ENCODE measurements around the gene ME3.

GRCh38 chr11:86706338-86707131 lies 34.1 kb upstream of the ME3 start:
- TF ChIP-seq POLR2A (IDR thresholded peaks at IDR 0.05; ENCODE audit: low read length) (no peak), KDM1A (IDR thresholded peaks at IDR 0.05; ENCODE audit: low read depth) (peak; percentile 83; the same call in 1 of the 2 replicates), MYC (IDR thresholded peaks at IDR 0.05; ENCODE audit: borderline replicate concordance, low read length) (no peak), CTCF (IDR thresholded peaks at IDR 0.05) (no peak), CEBPB (IDR thresholded peaks at IDR 0.05) (no peak), MAFK (IDR thresholded peaks at IDR 0.05; ENCODE audit: partially characterized antibody) (no peak), NPAS2 (CRISPR knock-in tag; IDR thresholded peaks at IDR 0.05; ENCODE audit: borderline replicate concordance) (no peak), RFX5 (IDR thresholded peaks at IDR 0.05) (no peak), RNF2 (IDR thresholded peaks at IDR 0.05; ENCODE audit: borderline replicate concordance, low read depth) (no peak), RAD21 (conservative IDR thresholded peaks at IDR 0.05 in 1 of 2, IDR thresholded peaks at IDR 0.05 in 1 of 2) (no peak), USF2 (IDR thresholded peaks at IDR 0.05) (no peak), CHD2 (IDR thresholded peaks at IDR 0.05; ENCODE audit: low read length, partially characterized antibody) (no peak), ZFP36 (IDR thresholded peaks at IDR 0.05; ENCODE audit: borderline replicate concordance, partially characterized antibody) (no peak)

Data from A549 (cell line).